OCI-LY7 (cell line): Measurements from ENCODE around the gene MSH3.

Source experiments
- EZH2phosphoT487 ChIP-seq: fragments of 200-600 bp; sonication (generic); IDR thresholded peaks from 2 replicates; pipeline ENCODE4 v1.6.1; 2018; ENCODE audit warnings: low read depth, borderline replicate concordance, mild to moderate bottlenecking, mixed run types, antibody characterized with exemption, low read length, moderate library complexity, mixed read lengths
- TF ChIP-seq, protein P1 (sequence below): fragments of 200-600 bp; sonication (generic); conservative IDR thresholded peaks from 2 replicates; pipeline ENCODE4 v1.5.1; 2014; ENCODE audit warnings: mild to moderate bottlenecking, antibody characterized with exemption, low read length, moderate library complexity, mixed read lengths

- TF ChIP-seq, protein P1, sequence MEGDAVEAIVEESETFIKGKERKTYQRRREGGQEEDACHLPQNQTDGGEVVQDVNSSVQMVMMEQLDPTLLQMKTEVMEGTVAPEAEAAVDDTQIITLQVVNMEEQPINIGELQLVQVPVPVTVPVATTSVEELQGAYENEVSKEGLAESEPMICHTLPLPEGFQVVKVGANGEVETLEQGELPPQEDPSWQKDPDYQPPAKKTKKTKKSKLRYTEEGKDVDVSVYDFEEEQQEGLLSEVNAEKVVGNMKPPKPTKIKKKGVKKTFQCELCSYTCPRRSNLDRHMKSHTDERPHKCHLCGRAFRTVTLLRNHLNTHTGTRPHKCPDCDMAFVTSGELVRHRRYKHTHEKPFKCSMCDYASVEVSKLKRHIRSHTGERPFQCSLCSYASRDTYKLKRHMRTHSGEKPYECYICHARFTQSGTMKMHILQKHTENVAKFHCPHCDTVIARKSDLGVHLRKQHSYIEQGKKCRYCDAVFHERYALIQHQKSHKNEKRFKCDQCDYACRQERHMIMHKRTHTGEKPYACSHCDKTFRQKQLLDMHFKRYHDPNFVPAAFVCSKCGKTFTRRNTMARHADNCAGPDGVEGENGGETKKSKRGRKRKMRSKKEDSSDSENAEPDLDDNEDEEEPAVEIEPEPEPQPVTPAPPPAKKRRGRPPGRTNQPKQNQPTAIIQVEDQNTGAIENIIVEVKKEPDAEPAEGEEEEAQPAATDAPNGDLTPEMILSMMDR = no peak
- TF ChIP-seq EZH2phosphoT487 = no peak
Observed at GRCh38 chr5:80796846-80797245, 142.4 kb downstream of the MSH3 start.
